ENCODE data around the gene CREB5.
A peak's percentile ranks its signal among the peaks of the same experiment; 100 is the strongest.

Gene CREB5

DNA sequence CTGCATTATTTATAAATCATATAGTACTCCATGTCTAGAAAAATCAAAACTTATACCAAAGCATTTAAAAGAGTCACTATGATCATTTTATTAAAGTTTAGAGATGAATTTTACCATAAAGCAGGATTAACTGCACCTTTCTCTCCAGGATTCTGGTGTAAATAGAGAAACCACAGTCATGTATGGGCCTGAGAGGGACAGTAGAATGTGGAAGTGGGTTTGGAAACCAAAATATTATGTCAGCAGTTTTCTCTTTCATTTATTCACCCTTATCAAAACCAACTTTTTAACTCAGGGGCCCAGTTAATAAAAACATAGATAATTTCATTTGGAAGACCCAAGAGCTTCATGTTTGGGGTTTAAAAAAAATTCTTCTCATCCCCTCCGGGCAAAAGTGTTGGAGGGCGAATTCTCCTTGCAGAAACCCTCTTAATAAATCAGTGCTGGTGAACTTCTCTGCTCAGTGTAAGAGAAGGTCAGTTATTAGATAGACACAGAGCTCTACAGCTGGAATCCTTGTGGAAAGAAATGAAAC, 266.2 kb downstream of the CREB5 start:
- in situ Hi-C loops (cut with MboI; ENCODE audit: low sequenced_read_pairs, unreplicated experiment) = no loop called here
- no peak for DNase-seq (ENCODE audit: low spot score)
- TF ChIP-seq, protein P1, sequence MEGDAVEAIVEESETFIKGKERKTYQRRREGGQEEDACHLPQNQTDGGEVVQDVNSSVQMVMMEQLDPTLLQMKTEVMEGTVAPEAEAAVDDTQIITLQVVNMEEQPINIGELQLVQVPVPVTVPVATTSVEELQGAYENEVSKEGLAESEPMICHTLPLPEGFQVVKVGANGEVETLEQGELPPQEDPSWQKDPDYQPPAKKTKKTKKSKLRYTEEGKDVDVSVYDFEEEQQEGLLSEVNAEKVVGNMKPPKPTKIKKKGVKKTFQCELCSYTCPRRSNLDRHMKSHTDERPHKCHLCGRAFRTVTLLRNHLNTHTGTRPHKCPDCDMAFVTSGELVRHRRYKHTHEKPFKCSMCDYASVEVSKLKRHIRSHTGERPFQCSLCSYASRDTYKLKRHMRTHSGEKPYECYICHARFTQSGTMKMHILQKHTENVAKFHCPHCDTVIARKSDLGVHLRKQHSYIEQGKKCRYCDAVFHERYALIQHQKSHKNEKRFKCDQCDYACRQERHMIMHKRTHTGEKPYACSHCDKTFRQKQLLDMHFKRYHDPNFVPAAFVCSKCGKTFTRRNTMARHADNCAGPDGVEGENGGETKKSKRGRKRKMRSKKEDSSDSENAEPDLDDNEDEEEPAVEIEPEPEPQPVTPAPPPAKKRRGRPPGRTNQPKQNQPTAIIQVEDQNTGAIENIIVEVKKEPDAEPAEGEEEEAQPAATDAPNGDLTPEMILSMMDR (IDR thresholded peaks at IDR 0.05; ENCODE audit: borderline replicate concordance, control extremely low read depth, extremely low read depth, insufficient read depth, missing control alignments) = no peak

DNA sequence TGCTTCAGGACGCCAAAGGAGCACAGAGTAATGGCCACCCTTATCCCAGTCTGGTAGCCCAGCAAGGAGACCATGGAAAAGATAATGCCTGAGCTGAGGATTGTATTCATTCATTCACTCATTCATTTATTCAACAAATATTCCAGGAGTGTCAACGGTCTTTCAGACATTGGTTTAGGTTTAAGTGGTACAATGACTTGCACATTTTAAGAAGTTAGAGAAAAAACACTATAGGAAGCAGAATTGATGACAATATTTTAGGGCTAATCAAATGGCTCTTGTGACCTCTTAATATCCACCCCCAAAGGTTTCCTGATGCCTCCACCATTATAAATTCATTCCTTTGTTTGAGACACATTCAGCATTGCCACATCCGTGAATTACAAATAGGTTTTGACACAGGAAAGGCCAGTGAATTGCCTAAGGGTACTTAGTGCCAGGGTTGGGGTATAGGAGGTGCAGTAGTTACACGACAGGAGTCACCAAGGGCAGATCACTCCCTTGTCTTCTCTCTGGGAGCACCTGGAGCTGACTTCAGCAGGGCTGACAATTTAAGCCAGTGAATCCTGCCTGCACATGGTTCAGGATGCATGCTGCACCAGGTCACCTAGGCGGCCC, 269.5 kb downstream of the CREB5 start:
- in situ Hi-C loops (cut with MboI; ENCODE audit: low sequenced_read_pairs, unreplicated experiment) = no loop called here
- TF ChIP-seq, protein P1 (IDR thresholded peaks at IDR 0.05; ENCODE audit: borderline replicate concordance, control extremely low read depth, extremely low read depth, insufficient read depth, missing control alignments) = no peak
- DNase-seq (ENCODE audit: low spot score) = no peak

DNA sequence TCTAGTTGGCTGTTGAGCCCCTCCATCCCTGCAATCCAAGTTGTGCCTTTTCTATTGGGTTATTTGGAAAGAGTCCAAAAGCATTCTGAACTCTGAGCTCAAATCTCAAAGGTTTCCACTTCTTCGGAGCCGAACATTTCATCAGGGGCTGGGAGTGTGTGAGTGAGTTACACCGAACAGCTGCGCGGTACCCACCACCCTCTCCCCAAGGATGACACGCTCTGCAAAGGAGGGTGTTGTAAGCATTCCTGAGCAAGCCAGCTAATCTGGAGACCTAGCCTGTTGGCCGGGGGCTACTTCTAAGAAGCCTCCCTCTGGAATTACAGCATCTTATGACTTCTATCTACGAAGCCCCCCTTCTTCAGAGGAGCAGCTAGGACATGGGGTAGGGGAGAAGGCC, 270.5 kb downstream of the CREB5 start:
- DNase-seq (ENCODE audit: low spot score) = no peak
- in situ Hi-C loops (cut with MboI; ENCODE audit: low sequenced_read_pairs, unreplicated experiment) = no loop called here
- TF ChIP-seq, protein P1 (IDR thresholded peaks at IDR 0.05; ENCODE audit: borderline replicate concordance, control extremely low read depth, extremely low read depth, insufficient read depth, missing control alignments) = no peak

DNA sequence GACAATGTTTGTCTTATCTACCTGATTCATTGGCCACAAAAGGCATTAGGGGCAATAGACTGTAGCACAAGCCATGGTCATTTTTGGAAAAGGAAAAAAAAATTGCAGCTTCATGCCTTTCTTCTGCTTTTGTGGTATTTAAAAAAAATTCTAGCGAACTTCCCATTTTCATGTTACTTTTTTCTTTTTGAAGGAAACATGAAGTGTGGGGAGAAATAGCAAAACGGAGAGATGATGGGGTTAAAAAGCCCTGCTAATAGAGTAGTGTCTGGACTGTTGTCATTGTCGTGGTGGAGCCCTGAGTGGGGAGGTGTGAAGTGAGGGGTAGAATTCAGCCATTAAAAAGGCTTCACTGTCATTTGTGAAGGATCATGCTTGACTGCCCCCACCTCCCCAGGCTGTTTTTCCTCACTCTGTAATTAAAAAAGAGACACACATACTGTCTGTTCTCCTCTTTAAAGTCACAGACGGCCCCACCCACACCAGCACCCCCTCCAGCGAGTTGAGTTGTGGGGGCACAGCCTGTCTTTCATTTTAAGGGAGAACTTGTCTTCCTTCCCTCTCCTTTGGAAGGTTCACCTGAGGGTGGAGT, 272.4 kb downstream of the CREB5 start:
- TF ChIP-seq, protein P1 (IDR thresholded peaks at IDR 0.05; ENCODE audit: borderline replicate concordance, control extremely low read depth, extremely low read depth, insufficient read depth, missing control alignments) = no peak
- DNase-seq (ENCODE audit: low spot score) = peak; percentile 35

DNA sequence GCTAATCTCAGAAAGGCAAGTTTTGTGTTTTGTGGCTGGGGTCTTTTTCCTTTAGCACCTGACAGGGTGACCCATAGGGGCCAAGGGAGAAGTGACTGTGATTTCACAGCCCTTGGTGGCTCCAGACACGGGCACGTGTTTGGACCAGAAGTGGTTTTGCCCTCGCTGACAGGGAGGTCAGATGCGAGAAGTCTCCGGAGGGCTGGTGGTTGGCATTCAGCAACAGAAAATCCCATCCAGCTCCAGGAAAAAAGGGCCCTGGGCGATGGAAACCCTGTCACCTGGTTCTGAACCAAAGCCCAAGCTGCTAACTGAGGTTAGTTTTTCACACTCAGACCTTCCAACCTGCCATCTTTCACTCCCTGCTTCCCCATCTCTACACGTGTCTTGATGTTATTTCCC, 272.9 kb downstream of the CREB5 start:
- peak; percentile 13 for DNase-seq (ENCODE audit: low spot score)
- TF ChIP-seq, protein P1 (IDR thresholded peaks at IDR 0.05; ENCODE audit: borderline replicate concordance, control extremely low read depth, extremely low read depth, insufficient read depth, missing control alignments) = no peak
- in situ Hi-C loops (cut with MboI; ENCODE audit: low sequenced_read_pairs, unreplicated experiment) = no loop called here

More for the DNA sequence above, 272.4 kb downstream of the CREB5 start:
- in situ Hi-C loops (cut with MboI; ENCODE audit: low sequenced_read_pairs, unreplicated experiment) = no loop called here

DNA sequence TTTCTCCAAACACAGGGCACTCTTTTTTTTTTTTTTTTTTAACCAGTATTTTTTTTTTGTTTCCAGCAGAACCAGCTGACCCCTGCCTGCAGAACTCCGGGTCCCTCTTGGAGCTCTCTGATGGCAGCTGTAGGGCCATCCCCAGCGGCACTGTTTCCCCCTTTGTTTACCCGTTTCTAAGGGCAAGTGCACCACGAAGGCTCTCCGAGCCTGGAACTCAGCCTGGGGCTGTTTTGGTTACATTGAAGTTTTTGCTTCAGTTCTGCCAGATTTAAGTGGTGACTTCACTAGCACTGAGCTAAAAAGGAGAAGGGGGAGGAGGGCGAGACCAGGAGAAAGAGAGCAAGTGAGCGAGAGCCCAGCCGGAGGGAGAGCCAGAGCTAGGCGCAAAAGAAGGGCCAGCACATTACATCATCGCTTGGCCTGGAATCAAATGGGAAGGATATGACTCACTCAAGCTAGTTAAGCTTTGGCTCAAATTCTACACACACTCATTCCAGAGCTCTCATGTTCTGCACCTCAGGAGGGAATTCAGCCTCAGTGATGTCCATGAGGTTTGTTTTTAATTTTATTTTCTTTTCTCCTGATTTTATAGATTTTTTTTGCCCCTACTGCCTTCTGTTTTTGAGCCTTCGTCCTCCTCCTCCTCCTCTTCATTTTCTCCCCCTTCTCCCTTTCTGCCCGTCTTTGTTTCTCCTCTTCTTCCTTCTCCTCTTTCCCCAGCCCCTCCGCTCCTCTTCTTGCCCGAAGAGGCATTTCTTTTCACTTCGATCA, 273.5 kb downstream of the CREB5 start:
- TF ChIP-seq, protein P1 (IDR thresholded peaks at IDR 0.05; ENCODE audit: borderline replicate concordance, control extremely low read depth, extremely low read depth, insufficient read depth, missing control alignments) = no peak
- in situ Hi-C loops (cut with MboI; ENCODE audit: low sequenced_read_pairs, unreplicated experiment) = no loop called here
- peak; percentile 48 for DNase-seq (ENCODE audit: low spot score)
